ENCODE data around the gene VPS13C.

- TF ChIP-seq CTCF (IDR thresholded peaks at IDR 0.05 in 4 of 5, conservative IDR thresholded peaks at IDR 0.05 in 1 of 5) (no peak), POLR2A (IDR thresholded peaks at IDR 0.05) (no peak)
Observed at GRCh38 chr15:61974118-61974517, 86.1 kb downstream of the VPS13C start.
